ENCODE measurements around the gene OVOL1.

Gene OVOL1

GRCh38 chr11:65776196-65776595 lies 10.7 kb upstream of the OVOL1 start:
- no peak for TF ChIP-seq EZH2 (IDR thresholded peaks at IDR 0.05)
- TF ChIP-seq POLR2AphosphoS5 (IDR thresholded peaks at IDR 0.05; ENCODE audit: borderline replicate concordance, low read depth, low read length): no peak
- no peak for TF ChIP-seq FOXP2 (optimal IDR thresholded peaks at IDR 0.05; ENCODE audit: control extremely low read depth, extremely low read length, insufficient read depth)
- no peak for DNase-seq (ENCODE audit: low read depth, low spot score)
- Histone ChIP-seq H3K27ac (no peak overlapping the region), H3K36me3 (ENCODE audit: insufficient read depth, low read length) (peaks cover 27% of the 10 kb centered on the region; the same call in 1 of the 2 replicates), H3K9ac (ENCODE audit: insufficient read length) (no peak overlapping the region), H3K9me3 (ENCODE audit: low read depth, low read length) (no peaks in the 10 kb centered on the region), H3K4me3 (no peak overlapping the region)

GRCh38 chr11:65776710-65777141 lies 10.1 kb upstream of the OVOL1 start:
- DNase-seq (ENCODE audit: low read depth, low spot score): no peak
- Histone ChIP-seq H3K27ac (no peak overlapping the region; the same call in 1 of the 2 replicates), H3K9ac (ENCODE audit: insufficient read length) (no peak overlapping the region), H3K9me3 (ENCODE audit: low read depth, low read length) (no peaks in the 10 kb centered on the region), H3K4me3 (no peak overlapping the region), H3K36me3 (ENCODE audit: insufficient read depth, low read length) (peaks cover 27% of the 10 kb centered on the region; the same call in 1 of the 2 replicates)
- no peak for TF ChIP-seq POLR2AphosphoS5 (IDR thresholded peaks at IDR 0.05; ENCODE audit: borderline replicate concordance, low read depth, low read length)
- no peak for TF ChIP-seq EZH2 (IDR thresholded peaks at IDR 0.05)
- no peak for TF ChIP-seq FOXP2 (optimal IDR thresholded peaks at IDR 0.05; ENCODE audit: control extremely low read depth, extremely low read length, insufficient read depth)

- Histone ChIP-seq H3K9ac (ENCODE audit: insufficient read length) (no peak overlapping the region), H3K36me3 (ENCODE audit: insufficient read depth, low read length) (peaks cover 27% of the 10 kb centered on the region; the same call in 1 of the 2 replicates), H3K27ac (no peak overlapping the region; the same call in 1 of the 2 replicates), H3K9me3 (ENCODE audit: low read depth, low read length) (no peaks in the 10 kb centered on the region), H3K4me3 (no peak overlapping the region)
- no peak for TF ChIP-seq POLR2AphosphoS5 (IDR thresholded peaks at IDR 0.05; ENCODE audit: borderline replicate concordance, low read depth, low read length)
- no peak for TF ChIP-seq FOXP2 (optimal IDR thresholded peaks at IDR 0.05; ENCODE audit: control extremely low read depth, extremely low read length, insufficient read depth)
- no peak for TF ChIP-seq EZH2 (IDR thresholded peaks at IDR 0.05)
- no peak for DNase-seq (ENCODE audit: low read depth, low spot score)
These were observed 9.6 kb upstream of the OVOL1 start for GRCh38 chr11:65777241-65777640.

GRCh38 chr11:65777821-65778361 lies 9.0 kb upstream of the OVOL1 start:
- no peak overlapping the region for H3K27ac ChIP-seq
- no peak overlapping the region for H3K4me3 ChIP-seq
- H3K36me3 ChIP-seq (ENCODE audit: insufficient read depth, low read length): peaks cover 27% of the 10 kb centered on the region; the same call in 1 of the 2 replicates
- H3K9ac ChIP-seq (ENCODE audit: insufficient read length): no peak overlapping the region
- DNase-seq (ENCODE audit: low read depth, low spot score): no peak
- H3K9me3 ChIP-seq (ENCODE audit: low read depth, low read length): no peaks in the 10 kb centered on the region
- TF ChIP-seq POLR2AphosphoS5 (IDR thresholded peaks at IDR 0.05; ENCODE audit: borderline replicate concordance, low read depth, low read length) (no peak), FOXP2 (optimal IDR thresholded peaks at IDR 0.05; ENCODE audit: control extremely low read depth, extremely low read length, insufficient read depth) (no peak), EZH2 (IDR thresholded peaks at IDR 0.05) (no peak)

- no peak overlapping the region for H3K9ac ChIP-seq (ENCODE audit: insufficient read length)
- H3K4me3 ChIP-seq: no peak overlapping the region
- peaks cover 27% of the 10 kb centered on the region; the same call in 1 of the 2 replicates for H3K36me3 ChIP-seq (ENCODE audit: insufficient read depth, low read length)
- no peak for DNase-seq (ENCODE audit: low read depth, low spot score)
- no peak for TF ChIP-seq FOXP2 (optimal IDR thresholded peaks at IDR 0.05; ENCODE audit: control extremely low read depth, extremely low read length, insufficient read depth)
- TF ChIP-seq POLR2AphosphoS5 (IDR thresholded peaks at IDR 0.05; ENCODE audit: borderline replicate concordance, low read depth, low read length): no peak
- TF ChIP-seq EZH2 (IDR thresholded peaks at IDR 0.05): no peak
- H3K27ac ChIP-seq: no peak overlapping the region
- H3K9me3 ChIP-seq (ENCODE audit: low read depth, low read length): no peaks in the 10 kb centered on the region
These were observed 8.4 kb upstream of the OVOL1 start for GRCh38 chr11:65778431-65778900.

GRCh38 chr11:65778901-65779668 lies 7.8 kb upstream of the OVOL1 start:
- H3K36me3 ChIP-seq (ENCODE audit: insufficient read depth, low read length): peaks cover 27% of the 10 kb centered on the region; the same call in 1 of the 2 replicates
- H3K9me3 ChIP-seq (ENCODE audit: low read depth, low read length): no peaks in the 10 kb centered on the region
- no peak overlapping the region for H3K27ac ChIP-seq
- H3K4me3 ChIP-seq: peak overlapping the region; percentile 90
- DNase-seq (ENCODE audit: low read depth, low spot score): no peak
- peak overlapping the region; percentile 94 for H3K9ac ChIP-seq (ENCODE audit: insufficient read length)
- TF ChIP-seq POLR2AphosphoS5 (IDR thresholded peaks at IDR 0.05; ENCODE audit: borderline replicate concordance, low read depth, low read length) (no peak), EZH2 (IDR thresholded peaks at IDR 0.05) (no peak), FOXP2 (optimal IDR thresholded peaks at IDR 0.05; ENCODE audit: control extremely low read depth, extremely low read length, insufficient read depth) (no peak)

- peaks cover 27% of the 10 kb centered on the region; the same call in 1 of the 2 replicates for H3K36me3 ChIP-seq (ENCODE audit: insufficient read depth, low read length)
- DNase-seq (ENCODE audit: low read depth, low spot score): no peak
- H3K9ac ChIP-seq (ENCODE audit: insufficient read length): peak overlapping the region; percentile 94
- H3K9me3 ChIP-seq (ENCODE audit: low read depth, low read length): no peaks in the 10 kb centered on the region
- TF ChIP-seq EZH2 (IDR thresholded peaks at IDR 0.05) (no peak), POLR2AphosphoS5 (IDR thresholded peaks at IDR 0.05; ENCODE audit: borderline replicate concordance, low read depth, low read length) (no peak), FOXP2 (optimal IDR thresholded peaks at IDR 0.05; ENCODE audit: control extremely low read depth, extremely low read length, insufficient read depth) (no peak)
- H3K27ac ChIP-seq: no peak overlapping the region
- H3K4me3 ChIP-seq: peak overlapping the region; percentile 90
These were observed 7.3 kb upstream of the OVOL1 start for GRCh38 chr11:65779669-65779918.

GRCh38 chr11:65779919-65780769 lies 6.7 kb upstream of the OVOL1 start:
- peak overlapping the region; percentile 94 for H3K9ac ChIP-seq (ENCODE audit: insufficient read length)
- H3K36me3 ChIP-seq (ENCODE audit: insufficient read depth, low read length): peaks cover 27% of the 10 kb centered on the region; the same call in 1 of the 2 replicates
- peak overlapping the region; percentile 90 for H3K4me3 ChIP-seq
- no peak for DNase-seq (ENCODE audit: low read depth, low spot score)
- H3K9me3 ChIP-seq (ENCODE audit: low read depth, low read length): no peaks in the 10 kb centered on the region
- TF ChIP-seq FOXP2 (optimal IDR thresholded peaks at IDR 0.05; ENCODE audit: control extremely low read depth, extremely low read length, insufficient read depth): no peak
- peak; percentile 20; the same call in 1 of the 2 replicates for TF ChIP-seq POLR2AphosphoS5 (IDR thresholded peaks at IDR 0.05; ENCODE audit: borderline replicate concordance, low read depth, low read length)
- H3K27ac ChIP-seq: peak overlapping the region; percentile 57

Measured in SK-N-MC (cell line).